HG02623 (cell line): ENCODE results near the gene IL2RA.
"Not testable (repeated sequence)": the region's sequence is repeated elsewhere in the genome, so short reads cannot be mapped to it uniquely, and the experiment has no call there.

ENCODE experiments used
- ATAC-seq: cut with Tn5 transposase; IDR thresholded peaks from one replicate; pipeline ENCODE4 v1.9.1; 2021; ENCODE audit warnings: moderate library complexity; ENCODE audit not compliant: unreplicated experiment

The IL2RA gene

DNA sequence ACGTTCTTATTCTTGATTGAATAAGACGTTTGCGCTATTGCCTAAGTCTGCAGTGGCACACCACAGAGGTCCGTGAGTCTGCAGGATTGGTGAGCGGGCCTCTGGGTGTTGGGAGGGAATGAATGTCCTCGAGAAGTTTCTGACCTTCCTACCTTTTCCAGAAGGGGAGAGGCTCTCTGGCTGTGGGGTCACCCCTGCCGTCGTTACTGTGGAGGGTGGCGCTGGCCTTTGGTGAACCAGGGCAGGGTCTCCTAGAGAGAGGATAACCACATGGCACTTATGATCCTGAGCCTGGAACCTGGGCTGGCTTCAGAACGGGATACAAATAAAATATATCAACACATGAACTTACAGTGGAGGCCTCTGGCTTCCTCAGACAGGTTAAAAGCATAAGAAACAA lies 98.6 kb downstream of the IL2RA start:
- no peak for ATAC-seq

DNA sequence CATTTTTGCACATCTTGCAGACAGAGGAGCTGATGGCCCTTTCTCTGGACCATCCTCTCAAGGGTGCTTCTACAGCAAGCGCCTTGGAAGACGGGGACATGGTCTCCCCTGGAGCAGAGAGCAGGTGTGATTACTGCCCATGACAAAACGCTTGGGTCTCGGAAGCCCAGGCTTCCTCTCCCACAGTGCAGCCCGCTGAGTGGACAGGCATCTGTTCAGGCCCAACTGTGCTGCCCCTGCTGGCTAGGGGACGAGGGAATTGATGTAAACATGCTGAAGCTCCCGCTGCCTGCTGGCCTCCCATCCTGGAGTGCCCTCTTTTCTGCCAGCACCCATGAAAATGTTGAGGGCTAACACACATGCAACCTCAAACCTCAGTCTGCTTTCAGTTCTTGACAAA lies 99.1 kb downstream of the IL2RA start:
- ATAC-seq, result no peak

DNA sequence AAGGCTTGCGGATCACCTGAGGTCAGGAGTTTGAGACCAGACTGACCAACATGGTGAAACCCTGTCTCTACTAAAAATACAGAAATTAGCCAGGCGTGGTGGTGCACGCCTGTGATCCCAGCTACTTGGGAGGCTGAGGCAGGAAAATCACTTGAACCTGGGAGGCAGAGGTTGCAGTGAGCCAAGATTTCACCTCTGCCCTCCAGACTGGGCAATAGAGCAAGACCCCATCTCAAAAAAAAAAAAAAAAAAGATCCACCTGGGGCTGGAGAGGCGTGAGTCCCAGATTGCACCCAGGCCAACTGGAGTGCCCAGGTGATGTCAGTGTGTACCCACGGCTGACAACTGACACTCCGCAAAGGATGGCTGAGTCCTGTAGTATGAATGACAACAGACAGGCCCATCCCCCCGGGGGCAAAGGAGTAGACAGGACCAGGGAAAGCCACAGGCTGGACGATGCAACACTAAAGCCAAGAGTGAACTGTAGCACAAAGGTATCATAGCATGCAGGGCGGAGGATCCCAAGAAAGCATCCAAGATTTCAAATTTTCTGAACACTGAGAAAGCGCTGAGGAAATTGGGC lies 99.7 kb downstream of the IL2RA start:
- ATAC-seq, result not testable (repeated sequence)

DNA sequence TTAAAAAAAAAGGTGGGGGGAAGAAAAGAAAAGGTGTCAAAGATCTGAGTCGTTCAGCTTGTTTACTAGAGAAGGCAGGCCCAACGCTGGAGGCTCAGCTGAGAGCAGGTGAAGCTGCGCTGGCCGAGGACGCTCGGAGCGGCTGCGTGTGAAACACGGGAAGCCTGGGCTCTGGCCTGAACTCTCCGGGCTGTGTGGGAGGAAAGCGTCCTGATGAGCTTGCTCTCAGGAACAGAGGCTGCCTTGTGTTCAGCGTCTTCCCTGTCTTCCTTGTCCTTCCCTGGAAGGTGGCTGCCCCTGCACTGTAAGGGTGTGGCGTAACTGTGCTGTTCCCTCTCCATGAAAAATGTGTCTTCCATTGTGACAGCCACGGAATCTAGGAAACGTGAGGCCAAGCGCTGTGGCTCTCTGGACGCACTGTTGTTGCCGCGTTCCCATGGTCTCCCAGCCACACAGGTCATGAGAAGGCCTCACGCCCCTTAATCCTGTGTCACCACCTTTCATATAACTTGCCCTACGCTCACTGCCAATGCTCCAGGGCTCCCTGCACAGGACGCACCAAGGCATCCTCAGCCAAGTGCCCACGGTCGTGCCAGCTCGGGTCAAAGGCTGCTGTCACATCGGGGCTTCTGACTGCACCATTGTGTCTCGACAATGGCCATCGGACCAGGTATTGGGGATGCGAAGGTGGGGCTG lies 100.6 kb downstream of the IL2RA start:
- no peak for ATAC-seq

DNA sequence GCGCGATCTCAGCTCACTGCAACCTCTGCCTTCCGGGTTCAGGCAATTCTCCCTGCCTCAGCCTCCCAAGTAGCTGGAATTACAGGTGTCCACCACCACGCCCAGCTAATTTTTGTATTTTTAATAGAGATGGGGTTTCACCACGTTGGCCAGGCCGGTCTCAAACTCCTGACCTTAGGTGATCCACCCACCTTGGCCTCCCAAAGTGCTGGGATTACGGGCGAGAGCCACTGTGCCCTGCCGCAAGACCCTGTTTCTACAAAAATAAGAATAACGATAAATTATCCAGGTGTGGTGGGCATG lies 101.2 kb downstream of the IL2RA start:
- ATAC-seq, result not testable (repeated sequence)
